ENCODE data around the gene POLD2. TPM values are rescaled to one million over a fixed set of nuclear protein-coding genes. Genes with fewer than 3 reads are reported as not detected.
A peak's percentile ranks its signal among the peaks of the same experiment; 100 is the strongest.

Gene POLD2
- total and polyA plus RNA-seq, 2 donors from 2014 or later, result 60.0 to 119 TPM

DNA sequence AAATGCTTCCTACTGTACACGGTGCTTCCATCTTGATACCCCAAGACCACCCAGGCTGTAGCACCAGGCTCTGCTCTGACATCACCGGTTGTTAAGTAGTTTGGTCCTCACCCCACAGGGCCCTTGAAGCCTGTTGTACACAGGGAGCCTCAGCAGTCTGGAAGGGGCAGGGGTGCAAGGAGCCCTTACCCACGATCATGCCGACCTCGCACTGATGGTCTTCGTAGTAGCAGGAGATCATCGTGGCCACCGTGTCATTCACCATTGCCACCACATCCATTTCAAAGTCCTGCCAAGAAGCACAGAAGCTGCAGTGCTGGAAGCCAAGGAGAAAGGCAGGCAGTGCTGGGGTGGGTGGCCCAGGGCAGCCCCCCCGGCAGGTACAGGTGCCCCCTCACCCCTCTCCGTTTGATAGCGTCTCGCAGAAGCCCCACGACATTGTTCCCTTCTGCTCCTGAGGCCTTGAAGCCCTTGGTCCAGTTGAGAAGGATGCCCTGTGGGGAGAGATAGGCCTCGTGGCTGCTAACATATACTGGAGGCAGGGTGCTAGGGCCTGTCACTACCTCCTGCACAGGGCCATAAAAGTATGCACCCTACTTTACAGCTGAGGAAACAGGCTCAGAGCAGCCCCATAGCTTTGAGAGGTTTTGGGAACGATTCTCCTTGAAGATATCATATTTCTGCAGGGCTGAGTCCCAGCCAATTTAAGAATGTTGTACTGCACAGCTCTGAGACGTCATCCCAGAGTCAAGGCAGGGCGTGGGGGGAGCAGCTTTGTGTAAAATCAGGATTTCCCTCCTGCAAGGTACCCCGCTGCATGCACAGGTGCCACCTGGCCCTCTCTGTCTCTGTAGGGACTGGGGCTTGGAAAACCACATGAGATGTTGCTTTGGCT, 26.5 kb upstream of the POLD2 start:
- Histone ChIP-seq H3K9ac (ENCODE audit: low read length in 3 of 3) (no peak overlapping the region), H3K36me3 (ENCODE audit: control insufficient read depth in 2 of 3, insufficient read depth in 3 of 3, low read length in 3 of 3) (no peaks in the 10 kb centered on the region), H3K9me3 (ENCODE audit: control insufficient read depth in 2 of 3, insufficient read depth in 1 of 3, low read length in 3 of 3) (no peaks in the 10 kb centered on the region), H3K27ac (ENCODE audit: low read depth in 2 of 2, low read length in 2 of 2) (no peak overlapping the region), H3K4me3 (ENCODE audit: low read length in 3 of 3) (no peak overlapping the region), H3K4me1 (ENCODE audit: control insufficient read depth in 2 of 3, insufficient read depth in 2 of 3, low read depth in 1 of 3, low read length in 3 of 3) (peaks cover 0 to 4% (median 0%) of the 10 kb centered on the region in 3 donors), H3K27me3 (ENCODE audit: control insufficient read depth, insufficient read depth, low read length) (no peaks in the 10 kb centered on the region)
- FAIRE-seq (no peak), DNase-seq (peak in 2 of 5 donors; percentile 17 to 57)
- intact Hi-C loops (cut with DNase I), result no loop called here
- TF ChIP-seq, protein P1, sequence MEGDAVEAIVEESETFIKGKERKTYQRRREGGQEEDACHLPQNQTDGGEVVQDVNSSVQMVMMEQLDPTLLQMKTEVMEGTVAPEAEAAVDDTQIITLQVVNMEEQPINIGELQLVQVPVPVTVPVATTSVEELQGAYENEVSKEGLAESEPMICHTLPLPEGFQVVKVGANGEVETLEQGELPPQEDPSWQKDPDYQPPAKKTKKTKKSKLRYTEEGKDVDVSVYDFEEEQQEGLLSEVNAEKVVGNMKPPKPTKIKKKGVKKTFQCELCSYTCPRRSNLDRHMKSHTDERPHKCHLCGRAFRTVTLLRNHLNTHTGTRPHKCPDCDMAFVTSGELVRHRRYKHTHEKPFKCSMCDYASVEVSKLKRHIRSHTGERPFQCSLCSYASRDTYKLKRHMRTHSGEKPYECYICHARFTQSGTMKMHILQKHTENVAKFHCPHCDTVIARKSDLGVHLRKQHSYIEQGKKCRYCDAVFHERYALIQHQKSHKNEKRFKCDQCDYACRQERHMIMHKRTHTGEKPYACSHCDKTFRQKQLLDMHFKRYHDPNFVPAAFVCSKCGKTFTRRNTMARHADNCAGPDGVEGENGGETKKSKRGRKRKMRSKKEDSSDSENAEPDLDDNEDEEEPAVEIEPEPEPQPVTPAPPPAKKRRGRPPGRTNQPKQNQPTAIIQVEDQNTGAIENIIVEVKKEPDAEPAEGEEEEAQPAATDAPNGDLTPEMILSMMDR (IDR thresholded peaks at IDR 0.05; ENCODE audit: borderline replicate concordance, extremely low read depth, insufficient read depth), result no peak

DNA sequence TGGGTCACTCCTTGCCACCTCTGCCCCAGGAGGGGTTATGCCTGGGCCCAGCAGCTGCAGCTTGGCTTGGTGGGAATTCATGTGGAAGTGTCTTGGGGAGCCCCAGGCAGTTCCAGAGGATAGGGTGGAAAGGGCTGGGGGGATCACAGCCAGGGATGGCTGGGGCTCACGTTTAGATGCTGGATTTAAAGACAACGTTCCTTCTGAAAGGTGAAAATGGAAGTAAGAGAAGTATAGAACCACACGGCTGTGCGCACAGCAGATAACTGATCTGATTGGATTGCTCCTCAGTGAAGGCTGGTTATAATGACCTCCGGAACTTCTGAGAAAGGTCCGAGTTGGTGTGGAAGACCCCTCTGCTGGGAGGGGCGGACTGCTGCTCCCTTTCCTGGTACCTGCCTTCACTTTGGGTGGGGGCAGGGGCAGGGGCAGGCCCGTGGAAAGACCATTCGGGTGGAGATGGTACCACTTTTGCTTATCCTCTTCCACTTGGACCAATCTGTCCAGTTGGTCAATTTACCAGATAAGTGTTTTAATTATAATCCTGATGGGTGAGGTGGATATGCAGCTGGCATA, 25.7 kb upstream of the POLD2 start:
- no peaks in the 10 kb centered on the region for H3K27me3 ChIP-seq (ENCODE audit: control insufficient read depth, insufficient read depth, low read length)
- no peak overlapping the region for H3K27ac ChIP-seq (ENCODE audit: low read depth in 2 of 2, low read length in 2 of 2)
- H3K4me3 ChIP-seq (ENCODE audit: low read length in 3 of 3), result no peak overlapping the region
- H3K9me3 ChIP-seq (ENCODE audit: control insufficient read depth in 2 of 3, insufficient read depth in 1 of 3, low read length in 3 of 3), result no peaks in the 10 kb centered on the region
- H3K4me1 ChIP-seq (ENCODE audit: control insufficient read depth in 2 of 3, insufficient read depth in 2 of 3, low read depth in 1 of 3, low read length in 3 of 3), result peaks cover 0 to 4% (median 0%) of the 10 kb centered on the region in 3 donors
- no peak for FAIRE-seq
- TF ChIP-seq, protein P1 (IDR thresholded peaks at IDR 0.05; ENCODE audit: borderline replicate concordance, extremely low read depth, insufficient read depth), result no peak
- DNase-seq, result no peak
- intact Hi-C loops (cut with DNase I), result no loop called here
- no peaks in the 10 kb centered on the region for H3K36me3 ChIP-seq (ENCODE audit: control insufficient read depth in 2 of 3, insufficient read depth in 3 of 3, low read length in 3 of 3)
- H3K9ac ChIP-seq (ENCODE audit: low read length in 3 of 3), result no peak overlapping the region

DNA sequence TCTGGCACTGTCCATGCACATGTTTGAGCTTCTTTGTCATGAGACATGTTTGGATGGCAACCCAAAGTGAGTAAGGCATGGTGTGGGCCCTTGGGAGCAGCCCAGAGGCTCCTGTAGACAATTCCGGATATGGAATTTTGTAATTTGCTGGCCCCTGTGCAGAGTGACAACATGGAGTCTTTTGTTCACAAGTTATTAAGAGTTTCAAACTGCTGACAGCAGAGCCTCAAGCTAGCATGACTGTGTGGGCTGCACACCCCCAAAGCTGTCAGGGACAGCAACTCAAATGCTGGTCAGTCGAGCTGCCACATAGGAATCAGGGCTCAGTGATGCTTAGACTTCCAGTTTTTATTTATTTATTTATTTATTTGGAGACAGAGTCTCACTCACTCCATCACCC, 24.8 kb upstream of the POLD2 start:
- H3K27ac ChIP-seq (ENCODE audit: low read depth in 2 of 2, low read length in 2 of 2), result no peak overlapping the region
- TF ChIP-seq, protein P1 (IDR thresholded peaks at IDR 0.05; ENCODE audit: borderline replicate concordance, extremely low read depth, insufficient read depth), result no peak
- H3K9me3 ChIP-seq (ENCODE audit: control insufficient read depth in 2 of 3, insufficient read depth in 1 of 3, low read length in 3 of 3), result no peaks in the 10 kb centered on the region
- H3K4me3 ChIP-seq (ENCODE audit: low read length in 3 of 3), result no peak overlapping the region
- H3K27me3 ChIP-seq (ENCODE audit: control insufficient read depth, insufficient read depth, low read length), result no peaks in the 10 kb centered on the region
- no peak for FAIRE-seq
- DNase-seq, result no peak
- H3K4me1 ChIP-seq (ENCODE audit: control insufficient read depth in 2 of 3, insufficient read depth in 2 of 3, low read depth in 1 of 3, low read length in 3 of 3), result peaks cover 0 to 4% (median 0%) of the 10 kb centered on the region in 3 donors
- intact Hi-C loops (cut with DNase I), result no loop called here
- no peak overlapping the region for H3K9ac ChIP-seq (ENCODE audit: low read length in 3 of 3)
- no peaks in the 10 kb centered on the region for H3K36me3 ChIP-seq (ENCODE audit: control insufficient read depth in 2 of 3, insufficient read depth in 3 of 3, low read length in 3 of 3)
